Loucy (cell line): ENCODE measurements around the gene CYTH1.

Experiments
- H2AFZ ChIP-seq: fragments of 200-600 bp; sonication (generic); 2 replicates; pipeline ENCODE4 v1.6.0; 2016; ENCODE audit warnings: antibody characterized with exemption, mild to moderate bottlenecking, low read length, moderate library complexity
- H3F3A ChIP-seq: fragments of 200-600 bp; 2 replicates; pipeline ENCODE4 v1.6.0; 2016; ENCODE audit warnings: antibody characterized with exemption, low read depth, mild to moderate bottlenecking
- H3K27me3 ChIP-seq: fragments of 200-600 bp; sonication (generic); 2 replicates; pipeline ENCODE4 v1.6.1; 2014; ENCODE audit warnings: low read length, mild to moderate bottlenecking; ENCODE audit not compliant: insufficient read depth, poor library complexity, severe bottlenecking
- H3K36me3 ChIP-seq: fragments of 200-600 bp; sonication (generic); 2 replicates; pipeline ENCODE4 v1.6.1; 2016; ENCODE audit warnings: low read length; ENCODE audit not compliant: insufficient read depth
- H3K4me1 ChIP-seq: fragments of 200-600 bp; sonication (generic); 2 replicates; pipeline ENCODE4 v1.5.1; 2014; ENCODE audit warnings: low read length, mild to moderate bottlenecking; ENCODE audit not compliant: insufficient read depth, poor library complexity, severe bottlenecking
- H3K4me2 ChIP-seq: fragments of 200-600 bp; sonication (generic); 2 replicates; pipeline ENCODE4 v1.6.0; 2014; ENCODE audit warnings: antibody characterized with exemption, low read length, low read depth, mild to moderate bottlenecking; ENCODE audit not compliant: poor library complexity, severe bottlenecking
- H3K4me3 ChIP-seq: fragments of 200-600 bp; sonication (generic); 2 replicates; pipeline ENCODE4 v1.5.1; 2014; ENCODE audit warnings: low read length, mild to moderate bottlenecking, mixed read lengths; ENCODE audit not compliant: poor library complexity, severe bottlenecking
- H3K79me2 ChIP-seq: fragments of 200-600 bp; sonication (generic); 2 replicates; pipeline ENCODE4 v1.6.1; 2014; ENCODE audit warnings: low read length; ENCODE audit not compliant: insufficient read depth
- H3K9ac ChIP-seq: fragments of 200-600 bp; sonication (generic); 2 replicates; pipeline ENCODE4 v1.6.0; 2014; ENCODE audit warnings: mild to moderate bottlenecking, low read depth, low read length, moderate library complexity; ENCODE audit not compliant: poor library complexity, severe bottlenecking
- H3K9me2 ChIP-seq: fragments of 200-600 bp; sonication (generic); replicated peaks from 2 replicates; pipeline ENCODE4 v1.6.1; 2016; ENCODE audit warnings: low read depth, low read length, mixed read lengths
- H3K9me3 ChIP-seq: fragments of 200-600 bp; sonication (generic); 2 replicates; pipeline ENCODE4 v1.6.1; 2014; ENCODE audit warnings: mild to moderate bottlenecking, antibody characterized with exemption, low read length, low read depth; ENCODE audit not compliant: insufficient read depth
- H4K20me1 ChIP-seq: fragments of 200-600 bp; sonication (generic); 2 replicates; pipeline ENCODE4 v1.6.0; 2014; ENCODE audit warnings: antibody characterized with exemption, low read length, mild to moderate bottlenecking; ENCODE audit not compliant: insufficient read depth, poor library complexity, severe bottlenecking
- CTCF ChIP-seq: fragments of 200-600 bp; sonication (generic); conservative IDR thresholded peaks from 2 replicates; pipeline ENCODE4 v1.5.1; 2014; ENCODE audit warnings: mild to moderate bottlenecking, antibody characterized with exemption, low read length
- EZH2phosphoT487 ChIP-seq: fragments of 200-600 bp; IDR thresholded peaks from 2 replicates; pipeline ENCODE4 v1.6.1; 2018; ENCODE audit warnings: antibody characterized with exemption, mild to moderate bottlenecking, moderate library complexity, borderline replicate concordance

Gene CYTH1

GRCh38 chr17:78722246-78722761 lies 59.8 kb downstream of the CYTH1 start:
- H3K9me2 ChIP-seq: no peaks in the 10 kb centered on the region
- H3K79me2 ChIP-seq: peaks cover 95% of the 10 kb centered on the region
- H3K4me2 ChIP-seq: peak overlapping the region; percentile 20
- no peaks in the 10 kb centered on the region for H3K36me3 ChIP-seq
- H3K27me3 ChIP-seq: no peaks in the 10 kb centered on the region
- H4K20me1 ChIP-seq: peaks cover 42% of the 10 kb centered on the region
- H2AFZ ChIP-seq: no peak overlapping the region
- H3K4me3 ChIP-seq: no peak overlapping the region
- H3K4me1 ChIP-seq: peaks cover 78% of the 10 kb centered on the region
- H3F3A ChIP-seq: peaks cover 10% of the 10 kb centered on the region
- no peak for TF ChIP-seq EZH2phosphoT487
- no peak for TF ChIP-seq CTCF
- H3K9ac ChIP-seq: peak overlapping the region; percentile 0
- no peaks in the 10 kb centered on the region for H3K9me3 ChIP-seq

- Histone ChIP-seq H3K79me2 (peaks cover 100% of the 10 kb centered on the region), H3K36me3 (no peaks in the 10 kb centered on the region), H3F3A (no peaks in the 10 kb centered on the region), H3K9ac (peak overlapping the region; percentile 59), H3K4me3 (no peak overlapping the region), H3K4me1 (peaks cover 81% of the 10 kb centered on the region), H3K4me2 (peak overlapping the region; percentile 78), H3K9me3 (no peaks in the 10 kb centered on the region), H3K9me2 (no peaks in the 10 kb centered on the region), H4K20me1 (peaks cover 41% of the 10 kb centered on the region), H3K27me3 (no peaks in the 10 kb centered on the region), H2AFZ (no peak overlapping the region)
- TF ChIP-seq CTCF: no peak
- TF ChIP-seq EZH2phosphoT487: no peak
Measured at GRCh38 chr17:78719630-78720298, 62.3 kb downstream of the CYTH1 start.

GRCh38 chr17:78718575-78719208 lies 63.4 kb downstream of the CYTH1 start:
- Histone ChIP-seq H3K4me2 (peak overlapping the region; percentile 78), H3K9me2 (no peaks in the 10 kb centered on the region), H3K9me3 (no peaks in the 10 kb centered on the region), H3K36me3 (no peaks in the 10 kb centered on the region), H4K20me1 (peaks cover 35% of the 10 kb centered on the region), H2AFZ (no peak overlapping the region), H3K4me3 (no peak overlapping the region), H3K79me2 (peaks cover 100% of the 10 kb centered on the region), H3K4me1 (peaks cover 76% of the 10 kb centered on the region), H3K27me3 (no peaks in the 10 kb centered on the region), H3K9ac (peak overlapping the region; percentile 59), H3F3A (no peaks in the 10 kb centered on the region)
- no peak for TF ChIP-seq CTCF
- TF ChIP-seq EZH2phosphoT487: no peak
